ENCODE data around the gene PCNX4.

Gene PCNX4

GRCh38 chr14:60212503-60213371, 121.0 kb downstream of the PCNX4 start:
- no peak for DNase-seq

GRCh38 chr14:60214003-60214402, 122.3 kb downstream of the PCNX4 start:
- DNase-seq = no peak

GRCh38 chr14:60214415-60215126, 122.8 kb downstream of the PCNX4 start:
- DNase-seq = no peak

GRCh38 chr14:60215127-60215444, 123.4 kb downstream of the PCNX4 start:
- DNase-seq = no peak

- DNase-seq = no peak
These were observed 124.0 kb downstream of the PCNX4 start for GRCh38 chr14:60215520-60216420.

- no peak for DNase-seq
These were observed 126.0 kb downstream of the PCNX4 start for GRCh38 chr14:60217713-60218112.
